Measurements from ENCODE around the gene PLD6. TPM values are rescaled to one million over a fixed set of nuclear protein-coding genes. Genes with fewer than 3 reads are reported as not detected.

PLD6 gene
- total RNA-seq, 4 donors from 2014 or later = 6.0 to 11.1 (median 8.2) TPM

- Histone ChIP-seq H3K27ac (no peak overlapping the region), H3K36me3 (peaks cover 3 to 99% (median 62%) of the 10 kb centered on the region in 3 donors), H3K4me3 (no peak overlapping the region), H3K9me3 (no peaks in the 10 kb centered on the region), H3K4me1 (no peaks in the 10 kb centered on the region), H3K27me3 (no peaks in the 10 kb centered on the region)
- TF ChIP-seq EP300 (IDR thresholded peaks at IDR 0.05) (no peak), CTCF (IDR thresholded peaks at IDR 0.05) (no peak), POLR2A (IDR thresholded peaks at IDR 0.05) (no peak)
- WGBS, 2 donors = 92 to 97% methylated on average over 8 of the region's 8 CpGs
- no peak for DNase-seq (ENCODE audit: low spot score in 2 of 2)
These were observed 14.4 kb upstream of the PLD6 start for GRCh38 chr17:17220529-17220928.

GRCh38 chr17:17217995-17218394 lies 11.9 kb upstream of the PLD6 start:
- Histone ChIP-seq H3K4me1 (no peaks in the 10 kb centered on the region), H3K27me3 (no peaks in the 10 kb centered on the region), H3K4me3 (no peak overlapping the region), H3K27ac (no peak overlapping the region), H3K36me3 (peaks cover 2 to 99% (median 40%) of the 10 kb centered on the region in 3 donors), H3K9me3 (no peaks in the 10 kb centered on the region)
- 68 to 72% methylated on average over 3 of the region's 3 CpGs for WGBS, 2 donors
- TF ChIP-seq POLR2A (IDR thresholded peaks at IDR 0.05) = no peak
- no peak for TF ChIP-seq EP300 (IDR thresholded peaks at IDR 0.05)
- no peak for TF ChIP-seq CTCF (IDR thresholded peaks at IDR 0.05)
- no peak for DNase-seq (ENCODE audit: low spot score in 2 of 2)

- no peak overlapping the region for H3K27ac ChIP-seq
- no peaks in the 10 kb centered on the region for H3K4me1 ChIP-seq
- no peaks in the 10 kb centered on the region for H3K9me3 ChIP-seq
- peaks cover 2 to 99% (median 29%) of the 10 kb centered on the region in 3 donors for H3K36me3 ChIP-seq
- no peaks in the 10 kb centered on the region for H3K27me3 ChIP-seq
- no peak overlapping the region for H3K4me3 ChIP-seq
- no peak for DNase-seq (ENCODE audit: low spot score in 2 of 2)
- TF ChIP-seq POLR2A (IDR thresholded peaks at IDR 0.05) = no peak
- no peak for TF ChIP-seq CTCF (IDR thresholded peaks at IDR 0.05)
- WGBS, 2 donors = 83 to 91% methylated on average over 16 of the region's 16 CpGs
These were observed 10.6 kb upstream of the PLD6 start for GRCh38 chr17:17216776-17217175.

GRCh38 chr17:17216236-17216635 lies 10.1 kb upstream of the PLD6 start:
- Histone ChIP-seq H3K27ac (no peak overlapping the region), H3K27me3 (no peaks in the 10 kb centered on the region), H3K4me3 (no peak overlapping the region), H3K9me3 (no peaks in the 10 kb centered on the region), H3K4me1 (no peaks in the 10 kb centered on the region), H3K36me3 (peaks cover 2 to 99% (median 23%) of the 10 kb centered on the region in 3 donors)
- WGBS, 2 donors = 80 to 90% methylated on average over 9 to 12 of the region's 17 CpGs
- no peak for TF ChIP-seq EP300 (IDR thresholded peaks at IDR 0.05)
- TF ChIP-seq POLR2A (IDR thresholded peaks at IDR 0.05) = no peak
- no peak for TF ChIP-seq CTCF (IDR thresholded peaks at IDR 0.05)
- DNase-seq (ENCODE audit: low spot score in 2 of 2) = no peak

GRCh38 chr17:17215575-17215974 lies 9.4 kb upstream of the PLD6 start:
- H3K36me3 ChIP-seq = peaks cover 2 to 99% (median 18%) of the 10 kb centered on the region in 3 donors
- WGBS, 2 donors = 75 to 78% methylated on average over 8 of the region's 8 CpGs
- H3K4me3 ChIP-seq = no peak overlapping the region
- no peak overlapping the region for H3K27ac ChIP-seq
- H3K27me3 ChIP-seq = no peaks in the 10 kb centered on the region
- TF ChIP-seq EP300 (IDR thresholded peaks at IDR 0.05) (no peak), POLR2A (IDR thresholded peaks at IDR 0.05) (no peak), CTCF (IDR thresholded peaks at IDR 0.05) (no peak)
- H3K4me1 ChIP-seq = no peaks in the 10 kb centered on the region
- H3K9me3 ChIP-seq = no peaks in the 10 kb centered on the region
- DNase-seq (ENCODE audit: low spot score in 2 of 2) = no peak

Measured in tibial nerve (tissue), 4 donors.